Stimulated activated CD4-positive, alpha-beta T cell treated with anti-CD3 and anti-CD28 coated beads, Interleukin-15, amount 100 ng/mL, for 24 hours (primary cell): Measurements from ENCODE around the gene NDUFAF4.
"Not testable (repeated sequence)": the region's sequence is repeated elsewhere in the genome, so short reads cannot be mapped to it uniquely, and the experiment has no call there.

Source experiments
- DNase-seq: peaks from one replicate; pipeline ENCODE4 v3.0.0-alpha.2; 2020

NDUFAF4 gene

GRCh38 chr6:96898241-96898851 is 655 bp upstream of the NDUFAF4 start:
- no peak for DNase-seq

- no peak for DNase-seq
These were observed 8.5 kb downstream of the NDUFAF4 start for GRCh38 chr6:96889146-96889545.

GRCh38 chr6:96888745-96889144 is 8.9 kb downstream of the NDUFAF4 start:
- no peak for DNase-seq

DNA sequence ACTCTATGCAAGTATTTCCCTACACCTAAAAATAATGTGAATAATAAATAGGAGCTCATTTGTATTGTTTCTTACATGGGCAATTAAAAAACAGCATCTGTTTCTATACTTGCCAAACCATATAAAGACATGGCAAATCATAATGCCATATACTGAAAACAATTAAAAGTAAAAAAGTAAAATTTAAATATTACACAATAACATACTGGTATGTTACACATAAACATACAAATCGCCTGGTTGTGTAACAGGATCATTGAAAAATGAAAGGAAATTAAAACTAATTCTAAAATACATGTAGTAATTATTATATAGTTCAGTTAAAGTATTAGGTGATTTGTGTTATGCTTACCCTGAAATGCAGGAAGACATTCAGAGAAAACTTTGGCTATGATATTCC is 11.2 kb downstream of the NDUFAF4 start:
- DNase-seq: no peak

DNA sequence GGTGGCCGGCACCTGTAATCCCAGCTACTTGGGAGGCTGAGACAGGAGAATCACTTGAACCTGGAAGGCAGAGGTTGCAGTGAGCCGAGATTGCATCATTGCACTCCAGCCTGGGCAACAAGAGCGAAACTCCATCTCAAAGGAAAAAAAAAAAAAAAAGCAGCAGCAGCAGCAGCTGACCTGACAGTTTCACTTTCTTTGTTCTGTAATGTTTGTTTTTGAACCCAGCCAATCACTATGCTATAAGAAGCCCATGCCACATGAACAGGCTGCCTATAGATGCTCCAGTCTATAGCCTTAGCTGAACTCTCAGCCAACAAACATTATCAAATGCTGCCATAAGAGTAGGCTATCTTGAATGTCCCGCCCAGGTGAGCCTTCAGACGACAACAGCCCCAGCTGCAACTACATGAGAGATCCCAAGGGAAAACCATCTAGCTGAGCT is 12.5 kb downstream of the NDUFAF4 start:
- not testable (repeated sequence) for DNase-seq

DNA sequence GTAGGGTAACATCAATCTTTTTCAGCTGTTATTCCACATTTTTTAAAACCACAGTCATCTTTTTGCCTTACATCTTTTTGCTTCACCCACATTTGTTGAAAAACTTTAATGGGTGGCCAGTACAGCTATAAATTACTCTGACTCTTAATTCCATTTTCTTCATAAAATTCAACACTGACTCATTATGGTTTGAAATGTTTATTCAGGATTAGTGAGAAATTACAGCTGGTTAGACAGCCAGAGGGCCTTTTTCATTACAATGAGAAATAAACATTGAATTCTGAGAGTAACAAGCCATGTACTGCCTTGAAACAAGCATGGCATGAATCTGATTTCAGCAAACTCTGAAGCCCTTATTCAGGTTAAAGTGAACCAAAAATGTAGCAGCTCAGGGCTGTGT is 19.5 kb downstream of the NDUFAF4 start:
- DNase-seq: no peak

DNA sequence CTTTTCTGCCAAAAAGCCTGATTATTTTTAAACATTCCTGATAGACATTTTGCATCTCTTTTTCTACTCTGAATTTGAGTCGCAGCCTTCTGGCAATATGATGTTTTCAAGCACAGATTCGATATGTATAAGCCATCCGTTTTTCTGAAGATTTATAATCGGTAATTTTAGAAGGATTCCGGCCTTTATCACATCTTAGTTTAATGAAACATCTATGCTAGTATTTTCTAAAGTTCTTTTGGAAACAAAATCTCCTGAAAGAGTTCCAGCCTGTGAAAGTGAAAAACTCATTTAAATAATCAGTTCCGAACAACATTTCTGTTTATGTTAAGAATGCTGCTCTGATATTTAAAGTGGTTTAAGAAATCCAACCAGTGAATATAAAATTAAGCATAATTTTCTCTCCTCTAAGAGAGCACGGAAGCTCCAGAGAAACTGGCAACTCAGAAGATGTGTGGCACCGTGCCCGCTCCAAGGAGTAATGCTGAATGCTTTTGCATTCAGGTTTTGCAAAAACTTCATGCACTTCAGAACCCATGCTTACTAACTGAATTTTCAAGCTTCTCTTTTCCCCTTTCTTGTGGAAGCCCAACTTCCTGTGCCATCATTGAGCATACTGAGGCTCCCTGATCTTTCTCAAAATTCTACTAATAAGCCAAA is 20.7 kb downstream of the NDUFAF4 start:
- no peak for DNase-seq

GRCh38 chr6:96872976-96873375 is 24.7 kb downstream of the NDUFAF4 start:
- no peak for DNase-seq

GRCh38 chr6:96865055-96865405 is 32.7 kb downstream of the NDUFAF4 start:
- no peak for DNase-seq

- no peak for DNase-seq
These were observed 33.3 kb downstream of the NDUFAF4 start for GRCh38 chr6:96864216-96865054.

- no peak for DNase-seq
These were observed 35.1 kb downstream of the NDUFAF4 start for GRCh38 chr6:96862560-96862959.

DNA sequence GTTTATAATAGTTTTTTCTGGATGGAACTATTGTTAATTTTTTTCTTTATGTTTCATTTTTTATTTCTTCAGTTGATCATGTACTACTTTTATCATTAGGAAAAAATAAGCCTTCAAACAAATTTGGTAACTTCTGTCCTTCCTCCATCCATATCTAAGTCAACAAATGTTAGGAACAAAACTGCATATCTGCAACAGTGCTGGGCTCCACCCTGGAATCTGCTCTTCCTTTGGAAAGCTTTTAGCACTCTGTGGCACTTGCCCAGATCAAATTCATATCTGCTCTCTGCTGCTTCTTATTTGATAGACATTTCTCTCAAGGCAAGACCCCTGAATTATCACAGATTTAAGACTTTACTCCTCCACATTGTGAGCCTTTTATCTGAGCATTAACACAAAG is 36.1 kb downstream of the NDUFAF4 start:
- DNase-seq: no peak

DNA sequence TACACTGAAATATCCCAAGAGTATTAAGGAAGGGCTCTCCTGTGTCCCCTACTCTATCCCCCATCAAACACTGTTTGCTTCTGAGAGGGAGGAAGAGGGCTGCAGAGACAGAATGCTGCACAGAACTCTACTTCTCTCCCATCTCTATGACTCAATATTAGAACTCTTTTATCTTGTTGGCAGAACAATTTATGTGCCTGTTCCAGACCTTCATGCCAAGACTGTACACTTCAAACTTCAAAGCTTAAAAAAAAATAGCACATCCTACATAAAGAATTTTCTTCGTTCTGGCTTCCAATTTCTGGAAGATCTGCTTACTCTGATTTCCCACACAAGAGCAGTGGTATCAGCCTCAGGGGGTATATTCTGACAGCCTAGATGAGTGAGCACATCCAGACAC is 40.8 kb downstream of the NDUFAF4 start:
- no peak for DNase-seq

GRCh38 chr6:96853083-96853482 is 44.6 kb downstream of the NDUFAF4 start:
- DNase-seq: no peak

- no peak for DNase-seq
These were observed 45.1 kb downstream of the NDUFAF4 start for GRCh38 chr6:96852605-96853004.

DNA sequence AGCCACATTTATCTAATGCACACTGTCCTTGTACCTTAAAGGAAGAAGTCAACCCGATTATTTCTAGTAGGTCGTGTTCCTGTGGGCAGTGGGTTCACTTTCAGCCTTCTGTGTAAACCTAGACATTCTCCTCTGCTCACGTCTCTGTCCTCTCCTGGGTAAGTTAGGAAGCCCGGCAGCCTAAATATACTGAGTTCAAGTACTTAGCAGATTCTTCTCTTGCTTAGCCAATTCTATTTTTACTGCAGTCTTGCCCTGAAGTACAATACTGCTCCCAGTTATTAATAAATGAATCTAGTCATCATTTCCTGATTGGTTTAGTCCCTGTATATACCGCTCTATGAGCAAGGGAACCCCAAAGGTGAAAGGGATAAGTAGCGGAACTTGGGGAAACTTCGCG is 45.8 kb downstream of the NDUFAF4 start:
- no peak for DNase-seq

GRCh38 chr6:96849615-96850014 is 48.1 kb downstream of the NDUFAF4 start:
- DNase-seq: no peak

- DNase-seq: no peak
These were observed 53.2 kb downstream of the NDUFAF4 start for GRCh38 chr6:96844530-96844929.

DNA sequence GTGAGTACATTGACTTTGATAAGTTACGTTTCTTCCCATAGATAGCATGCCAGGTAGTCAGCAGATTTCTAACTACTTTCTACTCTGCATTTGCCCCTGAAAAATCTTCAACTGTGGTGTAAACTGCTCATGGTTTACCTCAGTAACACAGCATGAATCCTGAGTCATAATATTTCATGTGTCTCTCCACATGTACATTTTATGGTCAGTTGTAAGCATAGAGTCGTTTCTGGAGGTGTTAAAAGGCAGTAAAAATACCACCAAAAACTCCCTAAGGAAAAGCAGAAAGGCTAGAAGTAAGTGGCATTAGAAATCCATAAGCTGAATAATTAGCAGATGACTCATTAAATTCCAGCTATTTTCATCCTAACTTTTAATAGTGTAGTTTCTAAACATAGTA is 56.3 kb downstream of the NDUFAF4 start:
- no peak for DNase-seq
